Measurements from ENCODE around the gene TRIM10. TPM values are rescaled to one million over a fixed set of nuclear protein-coding genes. Genes with fewer than 3 reads are reported as not detected.
"Not testable (repeated sequence)": the region's sequence is repeated elsewhere in the genome, so short reads cannot be mapped to it uniquely, and the experiment has no call there.

TRIM10 gene
- polyA plus RNA-seq, 3 donors from 2014 or later, result not detected

DNA sequence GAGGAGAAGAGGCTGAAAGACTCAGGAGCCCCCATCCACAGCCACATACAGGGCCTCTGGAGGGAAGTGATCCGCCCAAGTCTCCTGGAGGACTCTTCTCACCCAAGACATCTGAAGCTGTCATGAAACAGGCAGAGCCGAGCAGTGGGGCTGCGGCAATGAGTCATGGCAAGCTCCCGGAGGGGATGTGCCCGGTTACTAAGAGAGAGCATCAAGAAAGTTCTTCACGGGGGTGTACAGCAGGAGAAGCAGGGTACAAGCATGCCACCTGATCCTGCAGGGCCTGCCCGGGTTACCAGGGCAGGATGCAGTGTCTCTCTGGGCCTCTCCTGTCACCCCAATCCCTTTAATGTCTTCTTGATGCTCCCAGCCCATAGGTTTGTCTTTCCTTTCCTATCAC is 31.1 kb upstream of the TRIM10 start:
- H3K4me1 Mint-ChIP-seq, result peaks cover 3 to 4% of the 10 kb centered on the region in 2 donors
- peak overlapping the region in 2 of 6 donors; percentile 2 to 32 for H3K27ac Mint-ChIP-seq
- H3K36me3 Mint-ChIP-seq, result peaks cover 7 to 46% (median 23%) of the 10 kb centered on the region in 3 donors

GRCh38 chr6:30188541-30188940 is 27.5 kb upstream of the TRIM10 start:
- peaks cover 26 to 48% (median 34%) of the 10 kb centered on the region in 3 donors for H3K36me3 Mint-ChIP-seq
- H3K4me3 Mint-ChIP-seq, result no peak overlapping the region
- peaks cover 0 to 2% (median 2%) of the 10 kb centered on the region in 3 donors for H3K27me3 Mint-ChIP-seq (ENCODE audit: low read depth in 3 of 3)
- peak overlapping the region in 3 of 6 donors; percentile 25 to 81 (median 36) for H3K27ac Mint-ChIP-seq
- H3K9me3 Mint-ChIP-seq, result no peaks in the 10 kb centered on the region
- no peak for DNase-seq
- no peaks in the 10 kb centered on the region for H3K4me1 Mint-ChIP-seq

More for the DNA sequence above, 31.1 kb upstream of the TRIM10 start:
- peaks cover 0 to under 1% (median 0%) of the 10 kb centered on the region in 6 donors for H3K9me3 Mint-ChIP-seq
- H3K27me3 Mint-ChIP-seq (ENCODE audit: low read depth in 3 of 3), result peaks cover 0 to 2% (median 1%) of the 10 kb centered on the region in 3 donors
- H3K4me3 Mint-ChIP-seq, result no peak overlapping the region
- DNase-seq, result no peak

GRCh38 chr6:30185846-30186484 is 25.0 kb upstream of the TRIM10 start:
- H3K27me3 Mint-ChIP-seq (ENCODE audit: low read depth in 3 of 3), result peaks cover 2 to 3% (median 3%) of the 10 kb centered on the region in 3 donors
- peaks cover 31 to 41% (median 34%) of the 10 kb centered on the region in 3 donors for H3K36me3 Mint-ChIP-seq
- no peak for DNase-seq
- peaks cover 0 to 2% (median under 1%) of the 10 kb centered on the region in 6 donors for H3K9me3 Mint-ChIP-seq
- no peak overlapping the region for H3K4me3 Mint-ChIP-seq
- H3K4me1 Mint-ChIP-seq, result no peaks in the 10 kb centered on the region
- H3K27ac Mint-ChIP-seq, result peak overlapping the region in 2 of 6 donors; percentile 40 to 53

DNA sequence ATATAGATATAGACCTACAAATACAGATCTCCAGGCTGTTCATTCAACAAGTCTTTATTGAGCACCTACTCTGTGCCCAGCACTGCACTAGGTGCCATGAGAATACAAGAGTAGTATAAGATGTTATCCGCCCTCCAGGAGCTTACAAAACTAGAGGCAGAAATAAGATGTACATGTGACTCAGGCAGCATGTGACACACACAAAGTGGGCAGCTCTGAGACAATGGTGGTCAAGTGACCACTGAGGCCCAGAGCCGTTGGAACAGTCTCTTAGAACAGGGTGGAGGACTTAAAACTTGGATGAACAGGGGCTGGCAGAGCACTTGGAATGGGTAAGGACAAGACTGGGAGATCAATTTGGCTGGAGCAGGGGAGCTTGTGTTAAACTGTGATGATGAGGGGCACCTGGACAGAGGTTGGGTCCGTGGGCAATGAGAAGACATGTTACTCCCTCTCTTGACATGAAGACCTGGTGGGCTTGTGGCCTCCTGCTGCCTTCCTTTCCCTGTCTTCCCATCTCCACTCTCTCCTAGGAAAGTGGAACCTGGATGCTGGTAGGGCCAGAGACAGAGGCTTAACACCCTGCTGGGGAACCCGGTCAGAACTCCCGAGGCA is 23.5 kb upstream of the TRIM10 start:
- Mint-ChIP-seq H3K27ac (peak overlapping the region in 5 of 6 donors; percentile 8 to 75 (median 25)), H3K27me3 (ENCODE audit: low read depth in 3 of 3) (peaks cover 2 to 5% (median 4%) of the 10 kb centered on the region in 3 donors), H3K4me3 (no peak overlapping the region), H3K9me3 (peaks cover 4 to 13% (median 8%) of the 10 kb centered on the region in 6 donors), H3K36me3 (peaks cover 26 to 31% (median 28%) of the 10 kb centered on the region in 3 donors), H3K4me1 (no peaks in the 10 kb centered on the region)
- no peak for DNase-seq

GRCh38 chr6:30180145-30180544 is 19.1 kb upstream of the TRIM10 start:
- H3K27me3 Mint-ChIP-seq (ENCODE audit: low read depth in 3 of 3), result peaks cover 10 to 24% (median 10%) of the 10 kb centered on the region in 3 donors
- no peak overlapping the region for H3K4me3 Mint-ChIP-seq
- peaks cover 1 to 10% (median 7%) of the 10 kb centered on the region in 3 donors for H3K36me3 Mint-ChIP-seq
- H3K4me1 Mint-ChIP-seq, result no peaks in the 10 kb centered on the region
- no peak for DNase-seq
- H3K9me3 Mint-ChIP-seq, result peaks cover 8 to 21% (median 15%) of the 10 kb centered on the region in 6 donors
- H3K27ac Mint-ChIP-seq, result no peak overlapping the region

- Mint-ChIP-seq H3K4me1 (no peaks in the 10 kb centered on the region), H3K27ac (no peak overlapping the region), H3K36me3 (peaks cover 0 to 5% (median 4%) of the 10 kb centered on the region in 3 donors), H3K9me3 (peaks cover 9 to 21% (median 15%) of the 10 kb centered on the region in 6 donors), H3K27me3 (ENCODE audit: low read depth in 3 of 3) (peaks cover 10 to 27% (median 13%) of the 10 kb centered on the region in 3 donors), H3K4me3 (no peak overlapping the region)
- no peak for DNase-seq
Measured at GRCh38 chr6:30178837-30179236, 17.8 kb upstream of the TRIM10 start.

- Mint-ChIP-seq H3K27ac (no peak overlapping the region), H3K27me3 (ENCODE audit: low read depth in 3 of 3) (peaks cover 10 to 32% (median 17%) of the 10 kb centered on the region in 3 donors), H3K4me3 (no peak overlapping the region), H3K4me1 (peaks cover 3 to 6% of the 10 kb centered on the region in 2 donors), H3K36me3 (peaks cover 0 to 4% (median 0%) of the 10 kb centered on the region in 3 donors), H3K9me3 (peaks cover 9 to 17% (median 13%) of the 10 kb centered on the region in 6 donors)
- DNase-seq, result no peak
Measured at GRCh38 chr6:30175765-30176164, 14.8 kb upstream of the TRIM10 start.

DNA sequence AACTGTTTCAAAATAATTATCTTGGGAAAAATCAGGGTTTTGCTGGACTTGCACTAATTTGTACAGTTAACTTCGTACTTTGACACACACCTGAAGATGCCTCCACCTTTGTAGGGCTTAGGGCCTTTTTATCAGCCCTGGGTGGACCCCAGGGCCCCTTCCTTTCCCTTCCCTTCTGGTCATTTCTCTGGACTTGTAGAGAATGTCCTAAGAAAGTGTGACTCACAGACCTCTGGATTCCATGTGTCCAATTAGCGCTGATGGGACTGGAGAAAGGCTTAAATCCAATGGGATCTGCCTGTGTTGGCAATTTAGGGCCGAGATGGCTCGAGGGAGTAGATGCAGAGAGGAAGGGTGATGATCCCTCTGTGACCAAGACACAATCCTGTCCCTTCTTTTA is 11.7 kb upstream of the TRIM10 start:
- H3K27ac Mint-ChIP-seq, result no peak overlapping the region
- DNase-seq, result no peak
- no peaks in the 10 kb centered on the region for H3K36me3 Mint-ChIP-seq
- peaks cover 0 to 1% (median 0%) of the 10 kb centered on the region in 6 donors for H3K9me3 Mint-ChIP-seq
- peaks cover 3 to 6% of the 10 kb centered on the region in 2 donors for H3K4me1 Mint-ChIP-seq
- H3K27me3 Mint-ChIP-seq (ENCODE audit: low read depth in 3 of 3), result peaks cover 3 to 40% (median 12%) of the 10 kb centered on the region in 3 donors
- no peak overlapping the region for H3K4me3 Mint-ChIP-seq

- peaks cover 3 to 6% of the 10 kb centered on the region in 2 donors for H3K4me1 Mint-ChIP-seq
- H3K9me3 Mint-ChIP-seq, result peaks cover 0 to 1% (median 0%) of the 10 kb centered on the region in 6 donors
- no peak overlapping the region for H3K27ac Mint-ChIP-seq
- peak in 1 of 3 donors; percentile 21 for DNase-seq
- H3K36me3 Mint-ChIP-seq, result no peaks in the 10 kb centered on the region
- peaks cover 3 to 40% (median 9%) of the 10 kb centered on the region in 3 donors for H3K27me3 Mint-ChIP-seq (ENCODE audit: low read depth in 3 of 3)
- peak overlapping the region in 4 of 5 donors; percentile 10 to 48 (median 16) for H3K4me3 Mint-ChIP-seq
Measured at GRCh38 chr6:30171677-30172471, 10.9 kb upstream of the TRIM10 start.

- peaks cover 3 to 36% (median 6%) of the 10 kb centered on the region in 3 donors for H3K27me3 Mint-ChIP-seq (ENCODE audit: low read depth in 3 of 3)
- H3K4me1 Mint-ChIP-seq, result peaks cover 3 to 6% of the 10 kb centered on the region in 2 donors
- no peaks in the 10 kb centered on the region for H3K9me3 Mint-ChIP-seq
- no peak overlapping the region for H3K4me3 Mint-ChIP-seq
- no peaks in the 10 kb centered on the region for H3K36me3 Mint-ChIP-seq
- H3K27ac Mint-ChIP-seq, result no peak overlapping the region
- peak in 2 of 3 donors; percentile 15 to 21 for DNase-seq
Measured at GRCh38 chr6:30169658-30170614, 8.9 kb upstream of the TRIM10 start.

- H3K36me3 Mint-ChIP-seq, result no peaks in the 10 kb centered on the region
- no peak for DNase-seq
- peaks cover 4 to 33% (median 5%) of the 10 kb centered on the region in 3 donors for H3K27me3 Mint-ChIP-seq (ENCODE audit: low read depth in 3 of 3)
- no peak overlapping the region for H3K4me3 Mint-ChIP-seq
- H3K9me3 Mint-ChIP-seq, result no peaks in the 10 kb centered on the region
- no peak overlapping the region for H3K27ac Mint-ChIP-seq
- H3K4me1 Mint-ChIP-seq, result peaks cover 3 to 6% of the 10 kb centered on the region in 2 donors
Measured at GRCh38 chr6:30168741-30169140, 7.7 kb upstream of the TRIM10 start.

- H3K4me1 Mint-ChIP-seq, result peaks cover 3 to 6% of the 10 kb centered on the region in 2 donors
- no peak overlapping the region for H3K27ac Mint-ChIP-seq
- peaks cover 2 to 35% (median 5%) of the 10 kb centered on the region in 3 donors for H3K27me3 Mint-ChIP-seq (ENCODE audit: low read depth in 3 of 3)
- DNase-seq, result no peak
- no peaks in the 10 kb centered on the region for H3K36me3 Mint-ChIP-seq
- H3K9me3 Mint-ChIP-seq, result no peaks in the 10 kb centered on the region
- no peak overlapping the region for H3K4me3 Mint-ChIP-seq
Measured at GRCh38 chr6:30167101-30167500, 6.1 kb upstream of the TRIM10 start.

DNA sequence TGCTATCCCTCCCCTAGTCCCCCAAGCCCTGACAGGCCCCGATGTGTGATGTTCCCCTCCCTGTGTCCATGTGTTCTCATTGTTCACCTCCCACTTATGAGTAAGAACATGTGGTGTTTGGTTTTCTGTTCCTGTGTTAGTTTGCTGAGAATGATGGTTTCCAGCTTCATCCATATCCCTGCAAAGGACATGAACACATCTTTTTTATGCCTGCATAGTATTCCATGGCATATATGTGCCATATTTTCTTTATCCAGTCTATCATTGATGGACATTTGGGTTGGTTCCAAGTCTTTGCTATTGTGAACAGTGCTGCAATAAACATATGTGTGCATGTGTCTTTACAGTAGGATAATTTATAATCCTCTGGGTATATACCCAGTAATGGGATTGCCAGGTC is 4.2 kb upstream of the TRIM10 start:
- H3K27me3 Mint-ChIP-seq (ENCODE audit: low read depth in 3 of 3), result peaks cover 0 to 23% (median 5%) of the 10 kb centered on the region in 3 donors
- not testable (repeated sequence) for H3K27ac Mint-ChIP-seq, DNase-seq, H3K4me3 Mint-ChIP-seq, H3K36me3 Mint-ChIP-seq, H3K4me1 Mint-ChIP-seq, H3K9me3 Mint-ChIP-seq
